ENCODE data around the gene GPC3.

- no peak for TF ChIP-seq POLR2A (IDR thresholded peaks at IDR 0.05)
- TF ChIP-seq, protein P1, sequence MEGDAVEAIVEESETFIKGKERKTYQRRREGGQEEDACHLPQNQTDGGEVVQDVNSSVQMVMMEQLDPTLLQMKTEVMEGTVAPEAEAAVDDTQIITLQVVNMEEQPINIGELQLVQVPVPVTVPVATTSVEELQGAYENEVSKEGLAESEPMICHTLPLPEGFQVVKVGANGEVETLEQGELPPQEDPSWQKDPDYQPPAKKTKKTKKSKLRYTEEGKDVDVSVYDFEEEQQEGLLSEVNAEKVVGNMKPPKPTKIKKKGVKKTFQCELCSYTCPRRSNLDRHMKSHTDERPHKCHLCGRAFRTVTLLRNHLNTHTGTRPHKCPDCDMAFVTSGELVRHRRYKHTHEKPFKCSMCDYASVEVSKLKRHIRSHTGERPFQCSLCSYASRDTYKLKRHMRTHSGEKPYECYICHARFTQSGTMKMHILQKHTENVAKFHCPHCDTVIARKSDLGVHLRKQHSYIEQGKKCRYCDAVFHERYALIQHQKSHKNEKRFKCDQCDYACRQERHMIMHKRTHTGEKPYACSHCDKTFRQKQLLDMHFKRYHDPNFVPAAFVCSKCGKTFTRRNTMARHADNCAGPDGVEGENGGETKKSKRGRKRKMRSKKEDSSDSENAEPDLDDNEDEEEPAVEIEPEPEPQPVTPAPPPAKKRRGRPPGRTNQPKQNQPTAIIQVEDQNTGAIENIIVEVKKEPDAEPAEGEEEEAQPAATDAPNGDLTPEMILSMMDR (IDR thresholded peaks at IDR 0.05), result no peak
- TF ChIP-seq EP300 (IDR thresholded peaks at IDR 0.05; ENCODE audit: low read depth), result no peak
Observed at GRCh38 chrX:133923113-133923512, 62.3 kb downstream of the GPC3 start.
